Stimulated activated naive B cell treated with anti-CD40 and anti-IgM and Interleukin-4, amounts not matched to agents 10 μg/mL and 1 μg/mL and 100 μg/mL, for 72 hours (primary cell): Measurements from ENCODE around the gene ARMC9.
A peak's percentile ranks its signal among the peaks of the same experiment; 100 is the strongest.

Experiments used
- ATAC-seq, 2 donors: fragments of 150-1000 bp; cut with Tn5 transposase; replicated peaks; 2 replicates each; pipeline ENCODE4 v1.10.0; 2021; ENCODE audit warnings: moderate library complexity in 1 of 2
- DNase-seq: peaks from one replicate; pipeline ENCODE4 v3.0.0; 2021
- H3K27ac Mint-ChIP-seq: one replicate; pipeline ENCODE4 v1.8.0; 2022; ENCODE audit warnings: mild to moderate bottlenecking, mixed read lengths
- H3K27me3 Mint-ChIP-seq, 2 donors: one replicate each; pipeline ENCODE4 v1.8.0; 2022; ENCODE audit warnings: mixed read lengths in 2 of 2
- H3K36me3 Mint-ChIP-seq, 2 donors: one replicate each; pipeline ENCODE4 v1.8.0; 2022; ENCODE audit warnings: mixed read lengths in 2 of 2, mild to moderate bottlenecking in 1 of 2
- H3K4me1 Mint-ChIP-seq, 2 donors: one replicate each; pipeline ENCODE4 v1.8.0; 2022; ENCODE audit warnings: mixed read lengths in 2 of 2, mild to moderate bottlenecking in 1 of 2
- H3K4me3 Mint-ChIP-seq, 2 donors: one replicate each; pipeline ENCODE4 v1.8.0; 2022; ENCODE audit warnings: mild to moderate bottlenecking in 2 of 2, mixed read lengths in 2 of 2, moderate library complexity in 1 of 2
- H3K9me3 Mint-ChIP-seq, 2 donors: one replicate each; pipeline ENCODE4 v1.8.0; 2022; ENCODE audit warnings: mixed read lengths in 2 of 2, mild to moderate bottlenecking in 1 of 2

The ARMC9 gene

DNA sequence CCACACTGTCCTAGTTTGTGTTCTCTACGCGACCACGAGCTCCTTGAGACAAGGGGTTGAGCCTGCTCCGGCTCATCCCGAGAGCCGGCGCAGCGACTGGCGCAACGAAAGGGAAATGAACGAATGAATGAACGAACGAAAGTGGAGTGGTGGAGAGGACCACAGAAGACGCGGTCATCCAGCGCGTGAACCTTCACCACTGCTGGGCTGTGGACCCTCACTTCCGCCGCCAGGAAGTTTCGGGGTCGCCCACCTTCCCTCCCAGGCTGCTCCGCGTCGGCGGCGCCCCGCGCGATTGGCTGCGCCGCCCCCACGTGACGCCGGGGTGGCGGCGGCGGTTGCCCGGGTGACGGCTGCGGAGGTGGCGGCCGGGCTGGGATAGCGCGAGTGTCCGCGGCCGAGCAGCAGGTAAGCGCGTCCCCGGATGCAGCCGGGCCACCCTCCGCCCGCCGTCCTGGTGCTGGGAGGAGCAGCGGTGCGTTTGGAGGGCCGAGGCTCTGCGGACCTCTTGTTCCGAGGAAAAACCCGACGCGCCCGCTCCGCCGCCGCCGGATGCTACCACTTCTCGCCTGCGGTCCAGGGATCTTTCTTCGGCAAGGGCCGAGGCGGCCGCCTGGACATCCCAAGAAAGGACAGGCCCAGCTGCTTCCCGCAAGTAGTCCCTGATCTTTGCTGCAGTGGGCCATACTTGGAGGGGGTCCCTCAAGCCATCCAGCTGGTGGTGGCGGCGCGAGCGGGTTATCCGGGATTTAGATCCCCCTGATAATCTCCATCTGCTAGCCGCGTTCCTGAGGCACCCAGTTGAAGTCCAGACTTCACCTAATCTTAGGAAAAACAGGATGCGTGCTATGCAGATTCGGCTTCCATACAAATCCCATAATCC lies at the start of gene ARMC9:
TSS of gene ARMC9 (plus strand) at position 341 of the 883 bp plus-strand sequence. CDS start 7,608 bp downstream, outside the sequence.
- no peaks in the 10 kb centered on the region for H3K27me3 Mint-ChIP-seq
- H3K4me1 Mint-ChIP-seq = peaks cover 16 to 29% of the 10 kb centered on the region in 2 donors
- H3K36me3 Mint-ChIP-seq = peaks cover 12 to 14% of the 10 kb centered on the region in 2 donors
- DNase-seq = peak; percentile 79
- H3K4me3 Mint-ChIP-seq = peak within 1 kb of the TSS; percentile 92 to 96
- H3K9me3 Mint-ChIP-seq = no peaks in the 10 kb centered on the region
- peak; percentile 98 for ATAC-seq
- peak within 1 kb of the TSS; percentile 91 for H3K27ac Mint-ChIP-seq

DNA sequence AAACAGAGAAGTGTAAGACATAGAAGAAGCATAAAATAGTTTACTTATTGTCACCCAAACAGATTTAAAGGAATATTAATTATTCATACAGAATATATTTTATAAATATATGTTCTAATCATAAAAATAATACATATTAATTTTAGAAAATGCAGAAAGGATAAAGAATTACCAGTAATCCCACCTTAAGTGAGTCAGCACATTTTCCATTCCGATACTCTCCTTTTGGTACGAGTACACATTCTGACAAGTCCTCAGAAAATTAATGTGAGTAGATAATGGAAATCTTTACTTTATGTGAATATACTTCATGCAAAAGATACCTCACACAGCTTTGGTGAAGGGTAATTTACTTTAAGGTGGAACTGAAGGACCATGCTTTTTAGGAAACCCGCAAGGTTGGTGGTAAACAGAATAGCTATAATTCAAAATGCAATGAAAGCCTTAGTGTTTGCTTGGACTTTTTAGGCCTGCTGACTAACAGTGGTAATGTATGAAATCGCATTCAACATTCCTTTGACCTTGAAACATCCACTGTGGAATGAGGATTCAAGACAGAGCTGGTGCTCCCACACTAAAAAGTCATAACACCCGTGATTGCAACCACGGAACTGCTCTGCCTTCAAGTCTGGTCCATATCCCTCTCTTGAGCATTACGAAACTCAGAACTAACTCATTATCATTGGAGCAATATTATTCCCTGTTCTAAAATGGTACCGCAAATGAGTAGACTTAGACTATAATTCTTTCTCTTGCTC lies 45.5 kb upstream of the ARMC9 start:
- peaks cover 2 to 5% of the 10 kb centered on the region in 2 donors for H3K4me1 Mint-ChIP-seq
- peaks cover 24 to 44% of the 10 kb centered on the region in 2 donors for H3K36me3 Mint-ChIP-seq
- H3K27me3 Mint-ChIP-seq = no peaks in the 10 kb centered on the region
- H3K4me3 Mint-ChIP-seq = no peak overlapping the region
- no peak for DNase-seq
- H3K9me3 Mint-ChIP-seq = no peaks in the 10 kb centered on the region
- ATAC-seq = no peak
- H3K27ac Mint-ChIP-seq = no peak overlapping the region

- Mint-ChIP-seq H3K27me3 (no peaks in the 10 kb centered on the region), H3K4me1 (peaks cover 22 to 43% of the 10 kb centered on the region in 2 donors), H3K9me3 (no peaks in the 10 kb centered on the region), H3K4me3 (no peak overlapping the region), H3K27ac (peak overlapping the region; percentile 16), H3K36me3 (peaks cover 20 to 51% of the 10 kb centered on the region in 2 donors)
- no peak for ATAC-seq
- no peak for DNase-seq
Measured at GRCh38 chr2:231159306-231159705, 39.1 kb upstream of the ARMC9 start.

DNA sequence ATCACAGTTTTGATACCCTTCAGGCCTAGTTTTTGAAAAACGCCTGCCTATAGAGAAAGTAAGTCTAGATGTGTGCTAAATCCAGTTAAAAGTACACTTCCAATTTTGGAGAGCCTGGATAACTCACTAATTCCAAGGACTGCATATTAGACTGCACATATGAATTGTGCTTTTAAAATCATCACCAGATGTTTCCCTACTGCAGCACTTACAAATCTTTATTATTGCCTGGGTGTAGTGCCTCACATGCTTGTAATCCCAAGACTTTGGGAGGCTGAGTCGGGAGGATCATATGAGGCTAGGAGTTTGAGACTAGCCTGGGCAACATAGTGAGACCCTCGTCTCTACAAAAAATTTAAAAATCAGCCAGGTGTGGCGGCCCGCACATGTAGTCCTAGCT lies 37.7 kb upstream of the ARMC9 start:
- Mint-ChIP-seq H3K27me3 (no peaks in the 10 kb centered on the region), H3K36me3 (peaks cover 20 to 64% of the 10 kb centered on the region in 2 donors), H3K4me3 (no peak overlapping the region), H3K4me1 (peaks cover 23 to 43% of the 10 kb centered on the region in 2 donors), H3K27ac (peak overlapping the region; percentile 51), H3K9me3 (no peaks in the 10 kb centered on the region)
- DNase-seq = no peak
- ATAC-seq = no peak

GRCh38 chr2:231161252-231161839 lies 37.1 kb upstream of the ARMC9 start:
- H3K36me3 Mint-ChIP-seq = peaks cover 23 to 63% of the 10 kb centered on the region in 2 donors
- H3K9me3 Mint-ChIP-seq = no peaks in the 10 kb centered on the region
- H3K27me3 Mint-ChIP-seq = no peaks in the 10 kb centered on the region
- peak overlapping the region; percentile 94 for H3K27ac Mint-ChIP-seq
- H3K4me3 Mint-ChIP-seq = peak overlapping the region; percentile 46 to 62
- ATAC-seq (peak; percentile 98 to 99), DNase-seq (no peak)
- H3K4me1 Mint-ChIP-seq = peaks cover 21 to 39% of the 10 kb centered on the region in 2 donors

GRCh38 chr2:231161877-231162329 lies 36.5 kb upstream of the ARMC9 start:
- Mint-ChIP-seq H3K9me3 (no peaks in the 10 kb centered on the region), H3K27me3 (no peaks in the 10 kb centered on the region), H3K36me3 (peaks cover 29 to 66% of the 10 kb centered on the region in 2 donors), H3K4me1 (peaks cover 22 to 43% of the 10 kb centered on the region in 2 donors), H3K4me3 (peak overlapping the region; percentile 46 to 62), H3K27ac (peak overlapping the region; percentile 94)
- DNase-seq (no peak), ATAC-seq (peak; percentile 62 to 74)

DNA sequence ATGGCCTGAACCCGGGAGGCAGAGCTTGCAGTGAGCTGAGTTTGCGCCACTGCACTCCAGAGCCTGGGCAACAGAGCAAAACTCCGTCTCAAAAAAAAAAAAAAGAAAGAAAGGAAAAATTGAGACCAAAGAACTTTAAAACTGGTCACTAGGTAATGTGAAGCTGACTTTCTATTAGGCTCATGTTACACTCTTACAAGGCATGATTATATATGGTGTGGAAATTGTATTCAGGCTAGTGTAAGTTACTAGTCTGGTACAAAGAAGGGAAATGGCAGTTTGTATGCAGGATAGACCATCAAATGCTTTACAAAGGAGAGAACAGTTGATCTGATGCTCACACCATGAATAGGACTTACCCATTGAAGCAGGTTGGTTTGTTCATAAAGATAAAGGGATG lies 35.4 kb upstream of the ARMC9 start:
- no peak for DNase-seq
- H3K27me3 Mint-ChIP-seq = no peaks in the 10 kb centered on the region
- H3K9me3 Mint-ChIP-seq = peaks cover 0 to 2% of the 10 kb centered on the region in 2 donors
- peaks cover 37 to 69% of the 10 kb centered on the region in 2 donors for H3K36me3 Mint-ChIP-seq
- H3K27ac Mint-ChIP-seq = peak overlapping the region; percentile 91
- ATAC-seq = no peak
- H3K4me1 Mint-ChIP-seq = peaks cover 32 to 54% of the 10 kb centered on the region in 2 donors
- H3K4me3 Mint-ChIP-seq = no peak overlapping the region

- peak overlapping the region; percentile 91 for H3K27ac Mint-ChIP-seq
- H3K27me3 Mint-ChIP-seq = no peaks in the 10 kb centered on the region
- DNase-seq = no peak
- H3K4me3 Mint-ChIP-seq = no peak overlapping the region
- peaks cover 40 to 69% of the 10 kb centered on the region in 2 donors for H3K36me3 Mint-ChIP-seq
- peaks cover 37 to 60% of the 10 kb centered on the region in 2 donors for H3K4me1 Mint-ChIP-seq
- no peak for ATAC-seq
- H3K9me3 Mint-ChIP-seq = peaks cover 2 to 4% of the 10 kb centered on the region in 2 donors
Measured at GRCh38 chr2:231163414-231164095, 34.9 kb upstream of the ARMC9 start.

GRCh38 chr2:231167745-231168459 lies 30.5 kb upstream of the ARMC9 start:
- Mint-ChIP-seq H3K36me3 (peaks cover 57 to 80% of the 10 kb centered on the region in 2 donors), H3K9me3 (peaks cover 2 to 4% of the 10 kb centered on the region in 2 donors), H3K4me3 (peak overlapping the region; percentile 15 to 30), H3K27me3 (no peaks in the 10 kb centered on the region), H3K4me1 (peaks cover 28 to 53% of the 10 kb centered on the region in 2 donors), H3K27ac (peak overlapping the region; percentile 91)
- DNase-seq = no peak
- peak; percentile 84 to 89 for ATAC-seq

DNA sequence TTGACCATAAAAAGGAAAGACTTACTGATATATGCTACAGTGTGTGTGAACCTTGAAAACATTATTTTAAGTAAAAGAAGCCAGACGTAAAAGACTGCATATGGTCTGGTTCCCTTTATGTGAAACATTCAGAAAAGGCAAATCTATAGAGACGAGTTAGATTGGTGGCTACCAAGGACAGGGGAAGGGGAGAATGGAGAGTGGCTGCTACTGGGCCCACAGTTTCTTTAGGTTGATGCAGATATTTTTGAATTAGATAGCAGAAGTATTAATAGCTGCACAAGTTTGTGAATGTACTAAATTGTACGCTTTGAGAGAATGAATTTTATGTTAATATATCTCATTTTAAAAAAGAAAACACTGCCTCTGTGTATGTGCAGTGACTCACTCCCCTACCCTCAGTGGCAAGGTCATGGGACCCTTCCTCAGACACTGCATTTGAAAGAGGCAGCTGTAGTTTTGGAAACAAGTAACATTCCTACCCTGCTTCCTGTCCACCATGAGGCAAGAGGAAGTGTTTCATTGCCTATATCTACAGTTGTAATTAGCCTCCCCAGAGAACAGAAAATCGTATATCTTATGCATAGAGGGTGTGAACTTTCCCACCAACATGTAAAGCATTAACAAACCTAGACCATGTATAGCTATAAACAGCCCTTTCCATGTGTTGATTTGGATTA lies 29.8 kb upstream of the ARMC9 start:
- H3K9me3 Mint-ChIP-seq = peaks cover 2 to 4% of the 10 kb centered on the region in 2 donors
- H3K36me3 Mint-ChIP-seq = peaks cover 57 to 80% of the 10 kb centered on the region in 2 donors
- peak overlapping the region; percentile 5 to 30 for H3K4me3 Mint-ChIP-seq
- ATAC-seq (peak in 1 of 2 donors; percentile 58), DNase-seq (no peak)
- H3K27me3 Mint-ChIP-seq = no peaks in the 10 kb centered on the region
- peak overlapping the region; percentile 91 for H3K27ac Mint-ChIP-seq
- H3K4me1 Mint-ChIP-seq = peaks cover 25 to 47% of the 10 kb centered on the region in 2 donors

DNA sequence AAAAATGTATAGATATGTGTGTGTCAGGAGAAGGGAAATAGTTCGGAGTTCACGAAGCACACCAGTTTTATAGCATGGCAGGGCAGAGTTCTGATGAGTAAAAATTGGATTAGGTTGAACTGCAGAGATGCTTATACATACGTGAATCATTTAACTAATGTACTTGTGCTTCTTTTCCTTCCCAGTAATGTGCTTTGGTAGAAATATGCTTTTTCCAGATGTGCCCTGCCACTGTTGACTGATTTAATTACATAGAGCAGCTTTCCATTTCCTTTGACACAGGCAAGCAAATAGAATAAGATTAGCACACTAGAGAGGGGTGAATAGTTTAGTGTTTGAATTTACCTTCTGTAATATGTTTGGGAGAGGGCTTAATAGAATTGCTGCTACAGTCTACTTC lies 28.9 kb upstream of the ARMC9 start:
- DNase-seq = no peak
- Mint-ChIP-seq H3K4me1 (peaks cover 25 to 47% of the 10 kb centered on the region in 2 donors), H3K4me3 (no peak overlapping the region), H3K27ac (peak overlapping the region; percentile 62), H3K36me3 (peaks cover 60 to 86% of the 10 kb centered on the region in 2 donors), H3K27me3 (no peaks in the 10 kb centered on the region), H3K9me3 (peaks cover 2 to 4% of the 10 kb centered on the region in 2 donors)
- no peak for ATAC-seq

DNA sequence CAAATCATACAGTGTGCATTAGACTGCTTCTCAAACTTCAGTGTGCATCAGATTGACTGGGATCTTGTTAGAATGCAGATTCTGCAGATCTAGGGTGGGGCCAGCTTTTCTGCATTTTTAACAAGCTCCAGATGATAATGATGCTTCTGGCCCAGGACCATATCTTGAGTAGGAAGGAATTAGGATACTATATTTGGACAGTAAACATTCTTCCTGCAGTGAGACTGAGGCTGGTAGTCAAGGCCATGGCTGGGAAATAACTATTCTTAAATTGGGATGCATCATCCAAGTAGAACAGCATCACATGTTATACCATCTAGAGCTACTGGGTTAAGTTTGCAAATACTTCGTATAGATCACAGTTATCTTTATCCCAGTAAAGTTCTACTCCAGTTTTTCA lies 28.4 kb upstream of the ARMC9 start:
- Mint-ChIP-seq H3K36me3 (peaks cover 66 to 87% of the 10 kb centered on the region in 2 donors), H3K27me3 (no peaks in the 10 kb centered on the region), H3K4me3 (no peak overlapping the region), H3K4me1 (peaks cover 25 to 47% of the 10 kb centered on the region in 2 donors), H3K27ac (peak overlapping the region; percentile 71), H3K9me3 (peaks cover 2 to 4% of the 10 kb centered on the region in 2 donors)
- no peak for ATAC-seq
- DNase-seq = no peak
